Effector CD4-positive, alpha-beta T cell (primary cell): ENCODE results near the gene IQSEC3.
"Not testable (repeated sequence)": the region's sequence is repeated elsewhere in the genome, so short reads cannot be mapped to it uniquely, and the experiment has no call there.

ENCODE experiments used
- DNase-seq: peaks from one replicate; pipeline ENCODE4 v3.0.0-alpha.2; 2020

The IQSEC3 gene

DNA sequence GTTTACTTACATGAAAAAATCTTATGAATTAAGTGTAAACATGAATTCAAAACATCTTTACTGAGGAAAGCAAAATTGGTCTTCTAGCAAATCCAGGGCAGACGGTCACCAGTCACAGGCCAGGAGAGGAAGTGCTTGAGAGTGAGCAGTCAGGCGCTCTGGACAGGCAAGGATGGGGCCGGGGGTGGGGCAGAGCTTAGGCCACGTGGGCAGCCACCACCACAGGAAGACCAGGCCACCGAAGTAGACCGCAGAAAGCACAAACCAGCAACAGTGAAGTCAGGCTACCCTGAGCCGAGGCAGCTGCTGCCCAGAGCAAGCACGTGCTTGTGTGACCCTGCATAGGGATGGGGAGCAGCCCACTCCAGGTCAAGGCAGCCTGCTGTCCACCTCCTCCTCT lies 113.9 kb downstream of the IQSEC3 start:
- no peak for DNase-seq

DNA sequence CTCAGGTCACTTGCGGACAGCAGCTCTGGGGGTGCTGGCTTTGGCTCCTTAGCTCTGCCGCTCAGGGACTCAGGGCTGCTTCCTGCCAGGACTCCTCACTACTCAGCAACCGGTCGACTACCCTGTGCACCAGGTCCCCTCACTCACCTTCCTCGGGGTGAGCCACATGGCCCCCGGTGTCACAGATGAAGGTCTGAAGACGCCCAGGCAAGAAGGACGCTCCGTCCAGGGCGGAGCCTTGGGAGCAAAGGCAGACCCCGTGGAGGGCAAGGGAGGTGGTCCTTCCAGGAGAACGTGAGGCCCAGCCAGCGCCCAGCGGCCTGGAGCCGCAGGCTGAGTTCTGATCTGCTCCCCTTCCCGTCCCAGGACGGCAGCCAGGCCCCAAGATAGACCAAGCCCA lies 115.4 kb downstream of the IQSEC3 start:
- DNase-seq, result no peak

GRCh38 chr12:182381-182892 lies 115.9 kb downstream of the IQSEC3 start:
- DNase-seq, result no peak

DNA sequence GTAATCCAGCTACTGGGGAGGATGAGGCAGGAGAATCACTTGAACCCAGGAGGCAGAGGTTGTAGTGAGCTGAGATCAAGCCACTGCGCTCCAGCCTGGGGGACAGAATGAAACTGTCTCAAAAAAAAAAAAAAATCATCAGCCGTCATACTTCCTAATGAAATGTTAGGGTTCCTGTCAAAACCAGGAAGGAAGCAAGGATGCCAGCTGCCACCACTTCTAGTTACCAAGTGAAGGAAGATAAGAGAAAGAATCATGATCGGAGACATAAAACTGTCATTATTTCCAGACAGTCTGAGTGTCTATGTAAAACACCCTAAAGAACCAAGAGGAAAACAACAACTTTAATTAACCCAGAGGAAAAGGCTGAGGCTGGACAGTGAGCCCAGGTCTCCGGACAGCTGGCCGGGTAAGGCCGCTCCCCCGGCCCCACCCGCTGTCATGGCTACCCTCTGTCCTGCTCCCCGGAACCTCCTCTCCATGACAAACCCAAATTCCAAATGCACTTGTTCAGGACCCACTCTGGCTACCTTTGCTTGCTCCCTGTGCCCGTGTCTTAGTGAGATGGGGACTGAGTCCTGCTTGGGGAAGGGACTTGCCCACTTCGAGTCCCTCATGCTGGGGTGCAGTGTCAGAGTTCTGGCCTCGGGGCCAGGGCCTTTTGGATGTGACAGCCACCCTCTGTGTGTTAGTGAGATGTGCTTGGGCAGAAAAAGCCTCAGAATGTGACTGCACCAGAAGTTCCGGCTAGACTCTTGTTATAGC lies 118.4 kb downstream of the IQSEC3 start:
- DNase-seq, result no peak

DNA sequence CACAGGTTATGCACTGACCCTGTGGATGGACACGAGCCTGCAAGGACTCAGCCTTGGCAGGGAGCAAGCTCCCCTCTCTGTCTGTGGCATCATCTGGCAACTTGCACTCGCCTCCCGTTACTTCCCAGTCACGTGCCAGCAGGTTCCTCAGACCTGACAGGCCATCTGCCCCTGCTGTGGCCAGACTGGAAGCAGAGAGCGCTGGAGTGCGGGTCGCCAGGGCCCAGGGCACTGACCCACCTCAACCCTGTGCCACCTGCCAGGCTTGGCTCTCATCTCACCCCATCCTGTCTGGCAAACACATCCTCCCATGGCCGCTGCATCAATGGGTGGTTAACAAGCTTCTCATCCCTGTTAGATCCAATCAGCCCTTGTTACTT lies 119.0 kb downstream of the IQSEC3 start:
- no peak for DNase-seq

DNA sequence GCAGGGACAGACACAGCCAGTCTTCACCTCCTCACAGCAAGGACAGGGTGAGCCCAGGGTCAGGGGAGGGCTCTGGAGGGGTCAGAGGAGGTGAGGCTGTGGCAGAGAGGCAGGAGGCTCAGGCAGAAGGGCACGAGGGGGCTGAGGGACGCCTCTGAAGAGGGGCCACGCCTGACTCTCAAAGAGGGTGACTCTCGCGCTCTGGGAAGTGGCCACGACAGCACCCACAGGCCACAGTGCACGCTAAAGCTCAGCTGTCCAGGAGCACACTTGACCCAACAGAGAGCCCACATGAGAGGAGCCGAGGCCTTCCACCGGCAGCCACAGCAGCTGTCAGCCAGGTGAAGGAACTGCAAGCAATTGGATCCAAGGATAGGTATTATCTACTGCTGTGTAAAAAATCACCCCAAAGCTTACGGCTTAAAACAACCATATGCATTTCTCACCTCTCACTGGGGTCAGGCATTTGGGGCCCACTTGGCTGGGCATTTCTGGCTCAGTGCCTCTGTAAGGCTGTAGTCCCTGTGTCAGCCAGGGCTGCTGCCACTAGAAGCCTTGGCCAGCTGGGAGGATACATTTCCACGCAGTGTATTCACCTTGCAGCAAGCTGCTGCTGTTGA lies 119.5 kb downstream of the IQSEC3 start:
- no peak for DNase-seq

DNA sequence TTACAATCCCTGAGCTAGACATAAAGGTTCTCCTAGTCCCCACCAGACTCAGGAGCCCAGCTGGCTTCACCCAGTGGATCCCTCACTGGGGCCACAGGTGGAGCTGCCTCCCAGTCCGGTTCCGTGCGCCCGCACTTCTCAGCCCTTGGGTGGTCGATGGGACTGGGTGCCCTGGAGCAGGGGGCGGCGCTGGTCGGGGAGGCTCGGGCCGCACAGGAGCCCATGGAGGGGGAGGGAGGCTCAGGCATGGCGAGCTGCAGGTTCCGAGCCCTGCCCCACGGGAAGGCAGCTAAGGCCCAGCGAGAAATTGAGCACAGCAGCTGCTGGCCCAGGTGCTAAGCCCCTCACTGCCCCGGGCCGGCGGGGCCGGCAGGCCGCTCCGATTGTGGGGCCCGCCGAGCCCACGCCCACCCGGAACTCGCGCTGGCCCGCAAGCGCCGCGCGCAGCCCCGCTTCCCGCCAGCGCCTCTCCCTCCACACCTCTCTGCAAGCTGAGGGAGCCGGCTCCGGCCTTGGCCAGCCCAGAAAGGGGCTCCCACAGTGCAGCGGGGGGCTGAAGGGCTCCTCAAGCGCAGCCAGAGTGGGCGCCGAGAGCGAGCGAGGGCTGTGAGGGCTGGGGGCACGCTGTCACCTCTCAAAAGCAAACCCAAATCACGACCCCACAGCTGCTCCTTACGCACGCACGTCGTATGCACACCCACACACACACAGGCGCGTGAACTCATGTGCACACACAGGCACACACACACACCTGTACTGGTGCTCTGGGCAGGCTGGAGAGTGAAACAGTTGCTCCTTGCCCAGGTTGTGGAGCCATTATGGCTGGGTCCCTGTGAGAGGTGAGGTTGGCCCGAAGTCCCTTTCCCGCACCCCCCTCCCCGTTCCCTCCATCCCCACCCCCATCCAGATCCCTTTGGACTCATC lies 121.7 kb downstream of the IQSEC3 start:
- not testable (repeated sequence) for DNase-seq

- DNase-seq, result no peak
These were observed 122.5 kb downstream of the IQSEC3 start for GRCh38 chr12:188910-189621.

DNA sequence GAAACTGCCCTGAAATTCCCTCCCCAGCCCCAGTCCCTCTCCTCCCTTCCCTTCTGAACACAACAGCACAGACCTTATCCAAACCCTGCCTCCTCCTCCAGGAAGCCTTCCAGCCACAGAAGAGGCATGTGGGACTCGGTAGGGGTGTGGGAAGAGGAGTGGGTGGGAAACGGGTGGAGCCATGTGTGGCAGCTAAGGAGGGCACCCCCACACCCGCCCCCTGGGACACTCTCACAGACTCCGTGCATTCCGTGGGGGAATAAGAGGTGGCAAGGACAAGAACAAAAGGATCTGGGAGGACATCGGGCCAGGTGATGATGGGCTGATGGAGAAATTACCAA lies 123.0 kb downstream of the IQSEC3 start:
- DNase-seq, result no peak

- no peak for DNase-seq
These were observed 124.3 kb downstream of the IQSEC3 start for GRCh38 chr12:190881-191280.

DNA sequence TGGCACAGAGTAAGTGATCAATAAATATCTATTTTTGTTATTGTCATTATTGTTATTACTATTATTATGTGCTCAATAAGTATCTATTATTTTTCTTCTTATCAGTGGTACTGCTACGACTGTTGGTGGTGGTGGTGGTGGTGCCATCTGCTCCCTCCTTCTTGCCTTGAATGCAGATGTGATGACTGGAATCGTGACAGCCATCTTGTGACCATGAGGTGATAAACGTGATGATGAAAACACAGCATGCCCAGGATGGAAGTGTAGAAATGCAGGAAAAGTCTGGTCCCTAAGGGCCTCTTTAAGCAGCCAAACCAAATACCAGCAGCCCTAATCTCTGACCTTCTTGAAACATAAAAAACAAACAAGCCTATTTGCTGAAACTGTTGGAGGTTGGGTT lies 125.0 kb downstream of the IQSEC3 start:
- DNase-seq, result no peak

- DNase-seq, result no peak
These were observed 126.7 kb downstream of the IQSEC3 start for GRCh38 chr12:193261-193660.

- no peak for DNase-seq
These were observed 127.7 kb downstream of the IQSEC3 start for GRCh38 chr12:194276-194675.

DNA sequence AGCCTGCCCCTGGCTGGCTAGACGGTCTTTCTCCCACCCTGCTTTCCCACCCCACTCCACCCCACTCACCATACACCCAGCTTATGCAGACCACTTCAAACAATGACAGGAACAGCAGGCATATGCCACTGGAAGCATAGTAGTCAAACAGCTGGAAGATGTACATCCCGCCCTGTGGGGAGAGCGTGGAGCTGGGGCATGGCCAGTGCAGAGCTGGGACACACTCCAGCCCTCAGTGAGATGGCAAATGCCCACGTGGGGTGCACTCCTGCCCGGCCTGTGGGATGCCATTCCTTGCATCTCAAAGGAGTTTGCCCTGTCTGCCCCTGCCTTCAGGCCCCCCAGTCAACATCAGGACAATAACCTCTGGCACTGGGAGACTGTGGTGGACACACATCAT lies 128.6 kb downstream of the IQSEC3 start:
- DNase-seq, result no peak

- DNase-seq, result no peak
These were observed 129.4 kb downstream of the IQSEC3 start for GRCh38 chr12:195951-196350.

DNA sequence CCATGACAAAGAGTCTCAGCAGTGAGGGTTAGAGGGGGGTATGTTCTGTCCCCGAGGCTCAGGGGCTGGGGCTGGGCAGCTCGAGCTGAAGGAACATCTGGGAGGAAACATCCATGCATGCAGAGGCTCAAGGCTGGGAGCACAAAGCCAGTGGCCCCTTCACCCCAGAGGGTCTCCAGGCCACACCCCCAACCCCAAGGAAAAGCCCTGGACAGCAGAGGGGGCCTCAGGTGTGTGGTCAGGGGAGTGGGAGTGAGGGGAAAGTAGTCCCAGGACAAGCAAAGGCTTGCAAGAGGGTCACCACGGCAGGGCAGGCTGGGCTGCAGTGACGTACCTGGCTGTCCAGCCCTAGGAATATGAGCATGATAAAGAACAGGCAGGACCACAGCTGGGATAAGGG lies 129.9 kb downstream of the IQSEC3 start:
- DNase-seq, result no peak

DNA sequence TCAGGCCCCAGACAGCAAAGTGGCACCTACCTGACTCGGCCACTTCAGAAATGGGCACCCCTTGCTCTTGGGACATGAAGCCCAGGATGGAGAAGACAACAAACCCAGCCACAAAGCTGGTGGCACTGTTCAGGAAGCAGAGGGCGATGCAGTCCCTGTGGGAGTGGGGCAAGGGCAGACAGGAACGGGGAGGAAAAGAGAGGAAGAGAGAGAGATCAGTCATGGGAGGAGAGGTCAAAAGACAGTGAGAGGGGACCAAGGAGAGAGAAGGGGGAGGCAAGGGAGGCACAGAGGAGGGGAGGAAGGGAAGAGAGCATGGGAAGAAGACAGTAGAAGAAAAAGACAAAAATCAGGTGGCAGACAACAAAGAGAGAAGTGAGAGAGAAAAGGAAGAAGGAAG lies 130.8 kb downstream of the IQSEC3 start:
- DNase-seq, result no peak

DNA sequence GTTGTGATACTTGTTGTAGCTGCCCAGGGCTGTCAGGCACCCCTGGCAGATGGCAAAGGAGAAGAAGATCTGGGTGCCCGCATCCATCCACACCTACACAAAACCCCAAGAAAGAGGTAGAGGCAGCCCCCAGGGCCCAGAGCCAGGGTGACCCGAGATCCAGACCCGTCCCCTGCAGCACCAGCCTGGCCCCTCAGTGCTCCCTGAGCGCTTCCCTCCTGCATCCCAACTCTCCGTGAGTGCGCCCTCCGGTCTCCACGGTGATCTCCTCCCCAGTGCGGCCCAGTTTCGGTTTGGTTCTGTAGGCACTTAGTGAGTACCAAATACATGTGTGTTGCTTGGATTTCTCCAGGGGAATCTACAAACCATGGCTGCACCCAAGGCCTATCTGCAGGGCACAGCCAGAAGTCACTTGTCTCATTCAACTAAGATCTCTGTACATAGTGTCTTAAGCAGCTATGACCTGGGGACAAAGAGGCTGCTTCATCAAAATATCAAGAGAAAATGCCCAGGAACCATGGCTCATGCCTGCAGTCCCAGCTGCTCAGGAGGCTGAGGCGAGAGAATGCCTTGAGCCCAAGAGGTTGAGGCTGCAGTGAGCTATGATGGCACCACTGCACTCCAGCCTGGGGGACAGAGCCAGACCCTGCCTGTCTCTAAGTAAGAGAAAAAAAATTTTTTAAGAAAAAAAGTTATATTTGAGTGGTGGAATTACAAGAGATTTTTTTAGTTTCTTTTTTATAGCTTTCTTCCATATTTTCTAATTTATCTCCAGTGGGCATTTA lies 131.5 kb downstream of the IQSEC3 start:
- no peak for DNase-seq

GRCh38 chr12:198705-199104 lies 132.1 kb downstream of the IQSEC3 start:
- DNase-seq, result no peak

DNA sequence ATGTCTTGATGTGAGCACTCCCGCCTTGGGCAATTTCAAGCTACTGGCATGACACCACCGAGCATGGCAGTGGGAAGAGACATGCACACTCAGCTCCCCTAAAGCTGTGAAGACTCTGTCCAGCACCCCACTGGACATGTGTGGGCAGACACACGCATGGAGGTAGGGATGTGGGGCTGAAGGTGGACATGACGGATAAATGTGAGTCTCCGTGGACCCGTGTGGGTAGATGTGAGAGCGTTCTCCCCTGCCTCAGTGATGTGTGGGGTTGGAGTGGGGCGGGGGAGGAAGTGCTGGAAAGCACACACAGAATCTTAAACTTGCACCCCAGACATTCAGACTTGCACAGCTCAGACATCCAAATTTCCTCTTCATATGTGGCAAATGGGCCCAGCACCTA lies 134.8 kb downstream of the IQSEC3 start:
- no peak for DNase-seq

GRCh38 chr12:202081-202731 lies 135.6 kb downstream of the IQSEC3 start:
- DNase-seq, result no peak

- DNase-seq, result no peak
These were observed 136.5 kb downstream of the IQSEC3 start for GRCh38 chr12:203074-203461.
